ENCODE results near the gene CDH16. TPM values are rescaled to one million over a fixed set of nuclear protein-coding genes. Genes with fewer than 3 reads are reported as not detected.

CDH16 gene
- total and polyA plus RNA-seq, 2 experiments from 2014 or later = not detected

GRCh38 chr16:66918355-66918754 lies 330 bp downstream of the CDH16 start:
- no peak for TF ChIP-seq NANOG (IDR thresholded peaks at IDR 0.05; ENCODE audit: borderline replicate concordance)
- no peak for TF ChIP-seq POLR2AphosphoS5 (IDR thresholded peaks at IDR 0.05; ENCODE audit: low read depth)
- no peak for TF ChIP-seq JUNB (IDR thresholded peaks at IDR 0.05; ENCODE audit: unreplicated experiment)
- no peak for TF ChIP-seq CTCF (conservative IDR thresholded peaks at IDR 0.05; ENCODE audit: low read depth in 2 of 2)
- TF ChIP-seq EZH2phosphoT487 (IDR thresholded peaks at IDR 0.05; ENCODE audit: unreplicated experiment) = no peak
- TF ChIP-seq STAT1 (IDR thresholded peaks at IDR 0.05; ENCODE audit: unreplicated experiment) = no peak
- TF ChIP-seq REST (IDR thresholded peaks at IDR 0.05; ENCODE audit: unreplicated experiment) = no peak
- no peak for TF ChIP-seq CREB1 (CRISPR knock-in tag; IDR thresholded peaks at IDR 0.05; ENCODE audit: low read depth)
- TF ChIP-seq ETS1 (IDR thresholded peaks at IDR 0.05) = no peak
- no peak for TF ChIP-seq EZH2 (IDR thresholded peaks at IDR 0.05; ENCODE audit: low read depth, unreplicated experiment)
- TF ChIP-seq ZNF462 (CRISPR knock-in tag; IDR thresholded peaks at IDR 0.05) = no peak
- no peak for TF ChIP-seq ZNF331 (CRISPR knock-in tag; IDR thresholded peaks at IDR 0.05; ENCODE audit: low read depth)
- TF ChIP-seq ZNF114 (CRISPR knock-in tag; IDR thresholded peaks at IDR 0.05) = no peak
- no peak overlapping the region for H3K27ac Mint-ChIP-seq
- DNase-seq (ENCODE audit: low spot score) (no peak), ATAC-seq (no peak)
- H3K4me3 ChIP-seq = no peak overlapping the region
- H3K9me2 ChIP-seq (ENCODE audit: insufficient read depth) = no peaks in the 10 kb centered on the region
- no peaks in the 10 kb centered on the region for H3K9me3 Mint-ChIP-seq
- no peaks in the 10 kb centered on the region for H3K36me3 ChIP-seq (ENCODE audit: insufficient read depth)
- H3K4me1 Mint-ChIP-seq = no peaks in the 10 kb centered on the region; the same call in 2 of the 3 replicates
- no peaks in the 10 kb centered on the region for H3K4me1 ChIP-seq (ENCODE audit: insufficient read depth)
- H3K27me3 Mint-ChIP-seq (ENCODE audit: insufficient read depth, low read depth, poor library complexity) = peaks cover 11% of the 10 kb centered on the region
- peaks cover 5% of the 10 kb centered on the region for H3K27me3 ChIP-seq (ENCODE audit: insufficient read depth)
- no peaks in the 10 kb centered on the region for H3F3A ChIP-seq (replicated peaks; ENCODE audit: low read depth)
- no peaks in the 10 kb centered on the region for H4K20me1 ChIP-seq (replicated peaks; ENCODE audit: insufficient read depth)
- no peaks in the 10 kb centered on the region for H3K36me3 Mint-ChIP-seq (ENCODE audit: low read depth)
- H3K27ac ChIP-seq (ENCODE audit: low read depth) = no peak overlapping the region
- no peak overlapping the region for H2AFZ ChIP-seq
- H3K4me3 Mint-ChIP-seq = no peak overlapping the region
- no peak overlapping the region for H3K4me2 ChIP-seq
- no peaks in the 10 kb centered on the region for H3K79me2 ChIP-seq (replicated peaks; ENCODE audit: insufficient read depth)

Data from GM23338 (cell line).